WTC11 (cell line): ENCODE data around the gene NTN5. TPM values are rescaled to one million over a fixed set of nuclear protein-coding genes. Genes with fewer than 3 reads are reported as not detected.

Experiments
- ATAC-seq: fragments of 200-7000 bp; cut with Tn5 transposase; 2 replicates; pipeline ENCODE4 v1.10.0; 2021; ENCODE audit warnings: mild to moderate bottlenecking, moderate library complexity
- CTCF ChIA-PET: fragments of 300-600 bp; sonication (Branson Sonifier 250); formaldehyde crosslinking; loops from one replicate; lab custom pipeline; 2021; ENCODE audit warnings: antibody characterized with exemption; lab: Charles Lee
- POLR2A ChIA-PET: fragments of 350-600 bp; sonication (Branson Sonifier 250); formaldehyde crosslinking; loops from one replicate; lab custom pipeline; 2021; ENCODE audit warnings: antibody characterized with exemption; lab: Charles Lee
- DNase-seq: peaks from one replicate; pipeline ENCODE4 v3.0.0; 2021; ENCODE audit warnings: low spot score
- H3K27ac Mint-ChIP-seq: 2 replicates; pipeline ENCODE4 v1.8.0; 2021; ENCODE audit warnings: mixed read lengths
- H3K27me3 Mint-ChIP-seq: 2 replicates; pipeline ENCODE4 v1.8.0; 2021; ENCODE audit warnings: low read depth, mild to moderate bottlenecking, moderate library complexity, mixed read lengths
- H3K36me3 Mint-ChIP-seq: 2 replicates; pipeline ENCODE4 v1.8.0; 2021; ENCODE audit warnings: mixed read lengths
- H3K4me1 Mint-ChIP-seq: 2 replicates; pipeline ENCODE4 v1.8.0; 2022; ENCODE audit warnings: mixed read lengths
- H3K4me3 Mint-ChIP-seq: 2 replicates; pipeline ENCODE4 v1.8.0; 2021; ENCODE audit warnings: mild to moderate bottlenecking, moderate library complexity, mixed read lengths
- H3K9me3 Mint-ChIP-seq: 2 replicates; pipeline ENCODE4 v1.8.0; 2021; ENCODE audit warnings: mixed read lengths
- E2F4 ChIP-seq: sonication (generic); formaldehyde crosslinking; IDR thresholded peaks from 2 replicates; pipeline ENCODE4 v1.8.1; 2022; ENCODE audit warnings: low read depth, mild to moderate bottlenecking, moderate library complexity, missing genetic modification reagents, borderline replicate concordance
- KAT7 ChIP-seq: sonication (generic); formaldehyde crosslinking; IDR thresholded peaks from 2 replicates; pipeline ENCODE4 v1.8.1; 2023; ENCODE audit warnings: missing genetic modification reagents, mild to moderate bottlenecking, borderline replicate concordance
- MLX ChIP-seq: sonication (generic); formaldehyde crosslinking; IDR thresholded peaks from 2 replicates; pipeline ENCODE4 v1.8.1; 2023; ENCODE audit warnings: mild to moderate bottlenecking, missing genetic modification reagents, moderate library complexity
- TEAD4 ChIP-seq: sonication (generic); formaldehyde crosslinking; IDR thresholded peaks from 2 replicates; pipeline ENCODE4 v1.8.0; 2022; ENCODE audit warnings: mild to moderate bottlenecking, missing genetic modification reagents
- ZBTB21 ChIP-seq: sonication (generic); formaldehyde crosslinking; IDR thresholded peaks from 2 replicates; pipeline ENCODE4 v1.8.1; 2023; ENCODE audit warnings: mild to moderate bottlenecking, missing genetic modification reagents, borderline replicate concordance
- ZNF423 ChIP-seq: fragments of 250-450 bp; sonication (Bioruptor Pico); IDR thresholded peaks from 2 replicates; pipeline ENCODE4 v2.1.2; 2022; ENCODE audit warnings: mild to moderate bottlenecking, moderate library complexity
- ZNF671 ChIP-seq: fragments of 250-450 bp; sonication (Bioruptor Pico); IDR thresholded peaks from 2 replicates; pipeline ENCODE4 v1.8.0; 2021; ENCODE audit warnings: mild to moderate bottlenecking
- total RNA-seq: library from RNA; stranded (reverse); gene quantifications from 3 replicates; pipeline ENCODE4 v1.2.3, GENCODE V29; 2021
- TF ChIP-seq, protein P1 (sequence below): sonication (generic); formaldehyde crosslinking; conservative IDR thresholded peaks from 2 replicates; pipeline ENCODE4 v1.8.1; 2022; ENCODE audit warnings: mild to moderate bottlenecking, missing genetic modification reagents
- TF ChIP-seq, protein P2 (sequence below): sonication (generic); formaldehyde crosslinking; IDR thresholded peaks from 2 replicates; pipeline ENCODE4 v1.8.1; 2023; ENCODE audit warnings: mild to moderate bottlenecking, moderate library complexity, missing genetic modification reagents
- TF ChIP-seq, protein P3 (sequence below): fragments of 250-450 bp; sonication (Bioruptor Pico); IDR thresholded peaks from 2 replicates; pipeline ENCODE4 v1.8.0; 2021; ENCODE audit warnings: mild to moderate bottlenecking
- TF ChIP-seq, protein P4 (sequence below): sonication (generic); formaldehyde crosslinking; IDR thresholded peaks from 2 replicates; pipeline ENCODE4 v1.8.0; 2022; ENCODE audit warnings: mild to moderate bottlenecking, missing genetic modification reagents
- TF ChIP-seq, protein P5 (sequence below): sonication (generic); formaldehyde crosslinking; IDR thresholded peaks from 2 replicates; pipeline ENCODE4 v1.8.1; 2023; ENCODE audit warnings: mild to moderate bottlenecking, missing genetic modification reagents, moderate library complexity
- TF ChIP-seq, protein P6 (sequence below): sonication (generic); formaldehyde crosslinking; IDR thresholded peaks from 2 replicates; pipeline ENCODE4 v1.8.1; 2023; ENCODE audit warnings: mild to moderate bottlenecking, missing genetic modification reagents

The NTN5 gene
- total RNA-seq, 1 experiment from 2014 or later: 0.28 TPM

- TF ChIP-seq, protein P1, sequence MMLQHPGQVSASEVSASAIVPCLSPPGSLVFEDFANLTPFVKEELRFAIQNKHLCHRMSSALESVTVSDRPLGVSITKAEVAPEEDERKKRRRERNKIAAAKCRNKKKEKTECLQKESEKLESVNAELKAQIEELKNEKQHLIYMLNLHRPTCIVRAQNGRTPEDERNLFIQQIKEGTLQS (CRISPR knock-in tag): no peak
- TF ChIP-seq, protein P2, sequence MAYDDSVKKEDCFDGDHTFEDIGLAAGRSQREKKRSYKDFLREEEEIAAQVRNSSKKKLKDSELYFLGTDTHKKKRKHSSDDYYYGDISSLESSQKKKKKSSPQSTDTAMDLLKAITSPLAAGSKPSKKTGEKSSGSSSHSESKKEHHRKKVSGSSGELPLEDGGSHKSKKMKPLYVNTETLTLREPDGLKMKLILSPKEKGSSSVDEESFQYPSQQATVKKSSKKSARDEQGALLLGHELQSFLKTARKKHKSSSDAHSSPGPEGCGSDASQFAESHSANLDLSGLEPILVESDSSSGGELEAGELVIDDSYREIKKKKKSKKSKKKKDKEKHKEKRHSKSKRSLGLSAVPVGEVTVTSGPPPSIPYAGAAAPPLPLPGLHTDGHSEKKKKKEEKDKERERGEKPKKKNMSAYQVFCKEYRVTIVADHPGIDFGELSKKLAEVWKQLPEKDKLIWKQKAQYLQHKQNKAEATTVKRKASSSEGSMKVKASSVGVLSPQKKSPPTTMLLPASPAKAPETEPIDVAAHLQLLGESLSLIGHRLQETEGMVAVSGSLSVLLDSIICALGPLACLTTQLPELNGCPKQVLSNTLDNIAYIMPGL: 0 out of 2 replicates have a peak, but pooled peaks have one; percentile 0
- TF ChIP-seq ZBTB21 (CRISPR knock-in tag) (no peak), MLX (no peak), TEAD4 (no peak)
These were observed 54.4 kb downstream of the NTN5 start (continued) for GRCh38 chr19:48618278-48618915.

- H3K9me3 Mint-ChIP-seq: no peaks in the 10 kb centered on the region
- H3K4me1 Mint-ChIP-seq: peaks cover 59% of the 10 kb centered on the region
- no peak for ATAC-seq
- H3K27ac Mint-ChIP-seq: peak overlapping the region; percentile 100
- TF ChIP-seq, protein P3, sequence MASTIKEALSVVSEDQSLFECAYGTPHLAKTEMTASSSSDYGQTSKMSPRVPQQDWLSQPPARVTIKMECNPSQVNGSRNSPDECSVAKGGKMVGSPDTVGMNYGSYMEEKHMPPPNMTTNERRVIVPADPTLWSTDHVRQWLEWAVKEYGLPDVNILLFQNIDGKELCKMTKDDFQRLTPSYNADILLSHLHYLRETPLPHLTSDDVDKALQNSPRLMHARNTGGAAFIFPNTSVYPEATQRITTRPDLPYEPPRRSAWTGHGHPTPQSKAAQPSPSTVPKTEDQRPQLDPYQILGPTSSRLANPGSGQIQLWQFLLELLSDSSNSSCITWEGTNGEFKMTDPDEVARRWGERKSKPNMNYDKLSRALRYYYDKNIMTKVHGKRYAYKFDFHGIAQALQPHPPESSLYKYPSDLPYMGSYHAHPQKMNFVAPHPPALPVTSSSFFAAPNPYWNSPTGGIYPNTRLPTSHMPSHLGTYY (CRISPR knock-in tag): no peak
- TF ChIP-seq, protein P4, sequence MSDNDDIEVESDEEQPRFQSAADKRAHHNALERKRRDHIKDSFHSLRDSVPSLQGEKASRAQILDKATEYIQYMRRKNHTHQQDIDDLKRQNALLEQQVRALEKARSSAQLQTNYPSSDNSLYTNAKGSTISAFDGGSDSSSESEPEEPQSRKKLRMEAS (CRISPR knock-in tag): no peak
- TF ChIP-seq KAT7 (CRISPR knock-in tag) (no peak), E2F4 (CRISPR knock-in tag) (no peak), ZNF423 (CRISPR knock-in tag) (no peak)
- TF ChIP-seq, protein P5, sequence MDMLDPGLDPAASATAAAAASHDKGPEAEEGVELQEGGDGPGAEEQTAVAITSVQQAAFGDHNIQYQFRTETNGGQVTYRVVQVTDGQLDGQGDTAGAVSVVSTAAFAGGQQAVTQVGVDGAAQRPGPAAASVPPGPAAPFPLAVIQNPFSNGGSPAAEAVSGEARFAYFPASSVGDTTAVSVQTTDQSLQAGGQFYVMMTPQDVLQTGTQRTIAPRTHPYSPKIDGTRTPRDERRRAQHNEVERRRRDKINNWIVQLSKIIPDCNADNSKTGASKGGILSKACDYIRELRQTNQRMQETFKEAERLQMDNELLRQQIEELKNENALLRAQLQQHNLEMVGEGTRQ (CRISPR knock-in tag): no peak
- TF ChIP-seq, all 79 proteins: peak for 0
- ChIA-PET POLR2A (interaction anchor here (1.1 to 2.8 kb wide), 2 partner anchors 10 to 13 kb away, joined by 3 to 23 read pairs; no protein-coding TSS in a partner anchor), CTCF (interaction anchor here (1.0 to 1.3 kb wide), 2 partner anchors 8 to 13 kb away, joined by 3 to 10 read pairs; no protein-coding TSS in a partner anchor)
- H3K27me3 Mint-ChIP-seq: no peaks in the 10 kb centered on the region; the same call in 1 of the 2 replicates
- peaks cover 42% of the 10 kb centered on the region for H3K36me3 Mint-ChIP-seq
- DNase-seq: no peak
- H3K4me3 Mint-ChIP-seq: peak overlapping the region; percentile 99
These were observed 55.5 kb downstream of the NTN5 start for GRCh38 chr19:48617146-48617937.

GRCh38 chr19:48616491-48617056 lies 56.2 kb downstream of the NTN5 start:
- H3K9me3 Mint-ChIP-seq: no peaks in the 10 kb centered on the region
- peak overlapping the region; percentile 84 for H3K27ac Mint-ChIP-seq
- H3K36me3 Mint-ChIP-seq: peaks cover 40% of the 10 kb centered on the region
- ChIA-PET POLR2A (interaction anchor here (1.8 to 2.6 kb wide), 3 partner anchors 14 to 123 kb away, joined by 4 to 18 read pairs (median 9); partner anchors contain the start of gene CA11), CTCF (interaction anchor here (1.3 to 2.7 kb wide), 2 partner anchors 14 to 111 kb away, joined by 3 to 17 read pairs; no protein-coding TSS in a partner anchor)
- H3K4me1 Mint-ChIP-seq: peaks cover 59% of the 10 kb centered on the region
- no peak for ATAC-seq
- no peak for DNase-seq
- H3K27me3 Mint-ChIP-seq: no peaks in the 10 kb centered on the region
- H3K4me3 Mint-ChIP-seq: peak overlapping the region; percentile 99
- TF ChIP-seq, protein P6, sequence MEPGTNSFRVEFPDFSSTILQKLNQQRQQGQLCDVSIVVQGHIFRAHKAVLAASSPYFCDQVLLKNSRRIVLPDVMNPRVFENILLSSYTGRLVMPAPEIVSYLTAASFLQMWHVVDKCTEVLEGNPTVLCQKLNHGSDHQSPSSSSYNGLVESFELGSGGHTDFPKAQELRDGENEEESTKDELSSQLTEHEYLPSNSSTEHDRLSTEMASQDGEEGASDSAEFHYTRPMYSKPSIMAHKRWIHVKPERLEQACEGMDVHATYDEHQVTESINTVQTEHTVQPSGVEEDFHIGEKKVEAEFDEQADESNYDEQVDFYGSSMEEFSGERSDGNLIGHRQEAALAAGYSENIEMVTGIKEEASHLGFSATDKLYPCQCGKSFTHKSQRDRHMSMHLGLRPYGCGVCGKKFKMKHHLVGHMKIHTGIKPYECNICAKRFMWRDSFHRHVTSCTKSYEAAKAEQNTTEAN (CRISPR knock-in tag): no peak
- TF ChIP-seq ZNF671 (CRISPR knock-in tag): 0 out of 2 replicates have a peak, but pooled peaks have one; percentile 34
